ENCODE measurements around the gene GLIS2. TPM values are rescaled to one million over a fixed set of nuclear protein-coding genes. Genes with fewer than 3 reads are reported as not detected.

Gene GLIS2
- total RNA-seq, 1 experiment from 2014 or later: 2.1 TPM

- ATAC-seq (no peak), DNase-seq (no peak)
- no peaks in the 10 kb centered on the region for H3K27me3 ChIP-seq (ENCODE audit: low read length)
- no TSS peak for BruUV-seq (replicated peaks)
- no peaks in the 10 kb centered on the region for H3K79me2 ChIP-seq (ENCODE audit: low read length)
- H3K36me3 ChIP-seq (ENCODE audit: low read depth, low read length): no peaks in the 10 kb centered on the region
- H3F3A ChIP-seq (ENCODE audit: low read length, unreplicated experiment): no peaks in the 10 kb centered on the region
- intact Hi-C loops (cut with micrococcal nuclease): no loop called here
- TF ChIP-seq EZH2 (IDR thresholded peaks at IDR 0.05; ENCODE audit: low read length, unreplicated experiment): no peak
- TF ChIP-seq CTCF (conservative IDR thresholded peaks at IDR 0.05; ENCODE audit: low read depth, low read length): no peak
- no peak for TF ChIP-seq EZH2phosphoT487 (IDR thresholded peaks at IDR 0.05; ENCODE audit: borderline replicate concordance, low read length)
- no peak overlapping the region for H3K27ac ChIP-seq (ENCODE audit: low read length)
- no peak overlapping the region for H3K9ac ChIP-seq (ENCODE audit: low read length)
- H2AFZ ChIP-seq (ENCODE audit: low read length): no peak overlapping the region
- CTCF ChIA-PET: no interaction called here
- no peaks in the 10 kb centered on the region for H3K9me2 ChIP-seq (replicated peaks; ENCODE audit: low read length)
- POLR2A ChIA-PET (ENCODE audit: unreplicated experiment): no interaction called here
- H3K4me3 ChIP-seq (ENCODE audit: low read length): no peak overlapping the region
- H4K20me1 ChIP-seq (ENCODE audit: low read length): no peaks in the 10 kb centered on the region
- H3K4me1 ChIP-seq (ENCODE audit: insufficient read depth, low read length): peaks cover 8% of the 10 kb centered on the region; the same call in 1 of the 2 replicates
- no peak overlapping the region for H3K4me2 ChIP-seq (ENCODE audit: low read length)
- H3K9me3 ChIP-seq (ENCODE audit: low read length): no peaks in the 10 kb centered on the region
Observed at GRCh38 chr16:4362476-4363135, 46.7 kb downstream of the GLIS2 start.

GRCh38 chr16:4364196-4365013 is 48.5 kb downstream of the GLIS2 start:
- ChIA-PET POLR2A (ENCODE audit: unreplicated experiment) (no interaction called here), CTCF (no interaction called here)
- no peaks in the 10 kb centered on the region for H3K9me2 ChIP-seq (replicated peaks; ENCODE audit: low read length)
- no peaks in the 10 kb centered on the region for H3K27me3 ChIP-seq (ENCODE audit: low read length)
- intact Hi-C loops (cut with micrococcal nuclease): no loop called here
- H3K9me3 ChIP-seq (ENCODE audit: low read length): no peaks in the 10 kb centered on the region
- H4K20me1 ChIP-seq (ENCODE audit: low read length): no peaks in the 10 kb centered on the region
- BruUV-seq (replicated peaks): no TSS peak
- H3K27ac ChIP-seq (ENCODE audit: low read length): no peak overlapping the region
- H3K4me3 ChIP-seq (ENCODE audit: low read length): no peak overlapping the region
- no peak overlapping the region for H2AFZ ChIP-seq (ENCODE audit: low read length)
- TF ChIP-seq CTCF (conservative IDR thresholded peaks at IDR 0.05; ENCODE audit: low read depth, low read length) (no peak), EZH2phosphoT487 (IDR thresholded peaks at IDR 0.05; ENCODE audit: borderline replicate concordance, low read length) (no peak), EZH2 (IDR thresholded peaks at IDR 0.05; ENCODE audit: low read length, unreplicated experiment) (no peak)
- H3K4me2 ChIP-seq (ENCODE audit: low read length): no peak overlapping the region
- peaks cover 24% of the 10 kb centered on the region for H3K4me1 ChIP-seq (ENCODE audit: insufficient read depth, low read length)
- H3K79me2 ChIP-seq (ENCODE audit: low read length): no peaks in the 10 kb centered on the region
- DNase-seq (no peak), ATAC-seq (no peak)
- H3K9ac ChIP-seq (ENCODE audit: low read length): no peak overlapping the region
- no peaks in the 10 kb centered on the region for H3K36me3 ChIP-seq (ENCODE audit: low read depth, low read length)
- H3F3A ChIP-seq (ENCODE audit: low read length, unreplicated experiment): no peaks in the 10 kb centered on the region

- no peaks in the 10 kb centered on the region for H3F3A ChIP-seq (ENCODE audit: low read length, unreplicated experiment)
- H2AFZ ChIP-seq (ENCODE audit: low read length): no peak overlapping the region
- no peaks in the 10 kb centered on the region for H3K9me2 ChIP-seq (replicated peaks; ENCODE audit: low read length)
- H3K79me2 ChIP-seq (ENCODE audit: low read length): no peaks in the 10 kb centered on the region
- DNase-seq (no peak), ATAC-seq (no peak)
- H3K36me3 ChIP-seq (ENCODE audit: low read depth, low read length): no peaks in the 10 kb centered on the region
- POLR2A ChIA-PET (ENCODE audit: unreplicated experiment): no interaction called here
- CTCF ChIA-PET: no interaction called here
- H3K4me2 ChIP-seq (ENCODE audit: low read length): no peak overlapping the region
- intact Hi-C loops (cut with micrococcal nuclease): no loop called here
- no peaks in the 10 kb centered on the region for H4K20me1 ChIP-seq (ENCODE audit: low read length)
- peaks cover 26% of the 10 kb centered on the region for H3K4me1 ChIP-seq (ENCODE audit: insufficient read depth, low read length)
- no peaks in the 10 kb centered on the region for H3K9me3 ChIP-seq (ENCODE audit: low read length)
- TF ChIP-seq EZH2phosphoT487 (IDR thresholded peaks at IDR 0.05; ENCODE audit: borderline replicate concordance, low read length) (no peak), EZH2 (IDR thresholded peaks at IDR 0.05; ENCODE audit: low read length, unreplicated experiment) (no peak), CTCF (conservative IDR thresholded peaks at IDR 0.05; ENCODE audit: low read depth, low read length) (no peak)
- H3K9ac ChIP-seq (ENCODE audit: low read length): no peak overlapping the region
- H3K27me3 ChIP-seq (ENCODE audit: low read length): no peaks in the 10 kb centered on the region
- no TSS peak for BruUV-seq (replicated peaks)
- no peak overlapping the region for H3K27ac ChIP-seq (ENCODE audit: low read length)
- H3K4me3 ChIP-seq (ENCODE audit: low read length): no peak overlapping the region
Observed at GRCh38 chr16:4365014-4365406, 49.1 kb downstream of the GLIS2 start.
